ENCODE measurements around the gene C1QTNF5.
A peak's percentile ranks its signal among the peaks of the same experiment; 100 is the strongest.

Gene C1QTNF5

DNA sequence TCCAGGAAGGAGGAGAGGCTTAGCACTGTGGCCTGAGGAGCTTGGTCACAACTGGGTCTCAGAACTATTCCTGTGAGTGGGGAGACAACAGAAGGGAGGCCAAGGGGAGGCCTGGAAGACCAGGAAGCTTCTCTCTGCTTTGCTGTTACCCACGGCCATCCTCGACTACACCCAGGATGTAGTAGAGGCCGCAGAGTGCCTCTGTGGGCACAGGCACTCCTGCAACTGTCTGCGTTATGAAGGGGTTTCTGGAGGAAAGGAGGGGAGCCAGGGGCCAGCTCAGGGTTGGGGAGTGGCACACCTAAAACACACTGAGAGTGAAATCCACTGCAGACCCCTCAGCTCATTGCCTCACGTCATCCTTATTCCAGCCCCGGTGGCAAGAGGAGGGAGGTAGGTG lies 9.6 kb upstream of the C1QTNF5 start:
- Histone ChIP-seq H3K9me3 (ENCODE audit: insufficient read depth, low read depth, low read length) (no peaks in the 10 kb centered on the region), H3K9ac (ENCODE audit: low read depth, low read length) (no peak overlapping the region), H3K27me3 (ENCODE audit: insufficient read depth, low read length) (peaks cover 2% of the 10 kb centered on the region; the same call in 1 of the 2 replicates), H3K4me3 (ENCODE audit: low read length) (no peak overlapping the region), H3K27ac (ENCODE audit: low read depth, low read length) (no peak overlapping the region), H3K4me1 (ENCODE audit: insufficient read depth, low read length) (no peaks in the 10 kb centered on the region), H3K36me3 (ENCODE audit: insufficient read depth, low read length) (no peaks in the 10 kb centered on the region)
- WGBS: 92% methylated on average over 6 of the region's 6 CpGs

- Histone ChIP-seq H3K4me3 (ENCODE audit: low read length) (no peak overlapping the region), H3K9ac (ENCODE audit: low read depth, low read length) (no peak overlapping the region), H3K36me3 (ENCODE audit: insufficient read depth, low read length) (no peaks in the 10 kb centered on the region), H3K9me3 (ENCODE audit: insufficient read depth, low read depth, low read length) (no peaks in the 10 kb centered on the region), H3K4me1 (ENCODE audit: insufficient read depth, low read length) (no peaks in the 10 kb centered on the region), H3K27me3 (ENCODE audit: insufficient read depth, low read length) (peaks cover 10% of the 10 kb centered on the region; the same call in 1 of the 2 replicates), H3K27ac (ENCODE audit: low read depth, low read length) (no peak overlapping the region)
- WGBS: 87% methylated on average over 15 of the region's 16 CpGs
Observed at GRCh38 chr11:119347940-119348605, 7.4 kb upstream of the C1QTNF5 start.

DNA sequence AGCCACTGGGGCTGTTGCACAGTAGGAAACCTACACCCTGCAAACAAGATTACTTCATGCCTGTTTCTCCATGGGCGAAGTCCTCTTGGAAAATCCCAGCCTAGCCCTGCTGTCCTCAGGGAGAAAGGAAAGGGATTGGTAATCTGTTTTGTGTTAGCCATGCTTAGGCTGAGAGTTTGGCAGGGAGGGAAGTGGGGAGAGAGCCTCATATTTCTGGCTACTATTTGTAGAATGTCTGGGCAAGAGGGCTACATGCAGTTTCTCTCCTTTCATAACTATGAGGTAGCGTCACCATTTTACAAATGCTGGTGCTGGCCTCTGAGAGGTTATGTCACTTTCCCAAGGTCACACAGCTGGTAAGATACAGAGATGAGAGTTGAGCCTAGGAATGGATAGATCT lies 6.6 kb upstream of the C1QTNF5 start:
- H3K9me3 ChIP-seq (ENCODE audit: insufficient read depth, low read depth, low read length): no peaks in the 10 kb centered on the region
- H3K27ac ChIP-seq (ENCODE audit: low read depth, low read length): no peak overlapping the region
- H3K4me3 ChIP-seq (ENCODE audit: low read length): no peak overlapping the region
- H3K9ac ChIP-seq (ENCODE audit: low read depth, low read length): no peak overlapping the region
- H3K27me3 ChIP-seq (ENCODE audit: insufficient read depth, low read length): peaks cover 14% of the 10 kb centered on the region
- no peaks in the 10 kb centered on the region for H3K36me3 ChIP-seq (ENCODE audit: insufficient read depth, low read length)
- no peaks in the 10 kb centered on the region for H3K4me1 ChIP-seq (ENCODE audit: insufficient read depth, low read length)
- WGBS: 90% methylated on average over 2 of the region's 2 CpGs

DNA sequence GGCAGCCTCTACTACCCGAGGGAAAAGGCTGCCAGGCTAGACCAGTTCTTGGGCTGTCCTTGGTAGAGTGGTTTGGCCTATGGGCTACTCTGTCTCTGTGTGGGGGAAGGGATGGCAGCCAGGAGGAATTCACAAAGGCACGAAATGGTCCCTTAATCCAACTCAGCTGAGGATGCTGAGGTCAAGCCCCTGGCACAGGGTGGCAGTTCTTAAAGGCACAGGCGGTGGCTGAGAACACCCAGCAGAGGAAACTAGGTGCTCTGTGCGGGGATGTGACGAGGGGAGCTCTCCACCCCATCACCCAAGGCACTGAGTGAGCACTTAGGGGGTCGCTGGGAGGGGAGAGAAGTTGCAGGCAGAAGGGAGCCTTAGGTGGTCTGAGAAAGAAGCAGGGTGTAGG lies 5.9 kb upstream of the C1QTNF5 start, which contains the start of gene MFRP:
MFRP (minus strand) TSS at position 101 of the 400 bp plus-strand sequence. CDS start 192 bp downstream, outside the sequence.
- Histone ChIP-seq H3K4me1 (ENCODE audit: insufficient read depth, low read length) (no peaks in the 10 kb centered on the region), H3K36me3 (ENCODE audit: insufficient read depth, low read length) (no peaks in the 10 kb centered on the region), H3K9me3 (ENCODE audit: insufficient read depth, low read depth, low read length) (no peaks in the 10 kb centered on the region), H3K27me3 (ENCODE audit: insufficient read depth, low read length) (peaks cover 18% of the 10 kb centered on the region), H3K4me3 (ENCODE audit: low read length) (no peak within 1 kb of the TSS), H3K9ac (ENCODE audit: low read depth, low read length) (no peak within 1 kb of the TSS), H3K27ac (ENCODE audit: low read depth, low read length) (no peak within 1 kb of the TSS)
- WGBS: 73% methylated on average over 6 of the region's 6 CpGs

DNA sequence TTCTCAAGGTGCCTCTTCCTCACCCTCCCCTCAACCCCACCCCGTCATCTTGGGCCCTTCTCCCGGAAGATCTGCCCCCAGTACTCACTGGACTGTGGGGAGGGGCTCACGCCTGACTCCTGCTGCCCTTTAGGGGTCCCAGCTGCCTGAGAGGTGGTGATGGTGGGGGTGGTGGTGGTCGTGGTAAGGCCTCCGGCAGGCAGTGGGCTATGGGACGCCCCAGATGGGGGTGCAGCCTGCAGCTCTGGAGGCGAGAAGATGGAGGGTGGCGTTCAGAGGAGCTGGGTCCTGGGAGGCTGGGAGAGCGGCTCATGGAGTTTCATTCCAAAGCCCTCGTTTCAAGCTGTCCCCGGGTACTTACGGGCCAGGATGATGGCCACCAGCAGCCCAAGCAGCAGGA lies 5.0 kb upstream of the C1QTNF5 start:
- Histone ChIP-seq H3K27ac (ENCODE audit: low read depth, low read length) (no peak overlapping the region), H3K27me3 (ENCODE audit: insufficient read depth, low read length) (peaks cover 27% of the 10 kb centered on the region), H3K9ac (ENCODE audit: low read depth, low read length) (no peak overlapping the region), H3K9me3 (ENCODE audit: insufficient read depth, low read depth, low read length) (no peaks in the 10 kb centered on the region), H3K4me3 (ENCODE audit: low read length) (no peak overlapping the region), H3K36me3 (ENCODE audit: insufficient read depth, low read length) (no peaks in the 10 kb centered on the region), H3K4me1 (ENCODE audit: insufficient read depth, low read length) (peaks cover 7% of the 10 kb centered on the region)
- WGBS: 92% methylated on average over 12 of the region's 12 CpGs

DNA sequence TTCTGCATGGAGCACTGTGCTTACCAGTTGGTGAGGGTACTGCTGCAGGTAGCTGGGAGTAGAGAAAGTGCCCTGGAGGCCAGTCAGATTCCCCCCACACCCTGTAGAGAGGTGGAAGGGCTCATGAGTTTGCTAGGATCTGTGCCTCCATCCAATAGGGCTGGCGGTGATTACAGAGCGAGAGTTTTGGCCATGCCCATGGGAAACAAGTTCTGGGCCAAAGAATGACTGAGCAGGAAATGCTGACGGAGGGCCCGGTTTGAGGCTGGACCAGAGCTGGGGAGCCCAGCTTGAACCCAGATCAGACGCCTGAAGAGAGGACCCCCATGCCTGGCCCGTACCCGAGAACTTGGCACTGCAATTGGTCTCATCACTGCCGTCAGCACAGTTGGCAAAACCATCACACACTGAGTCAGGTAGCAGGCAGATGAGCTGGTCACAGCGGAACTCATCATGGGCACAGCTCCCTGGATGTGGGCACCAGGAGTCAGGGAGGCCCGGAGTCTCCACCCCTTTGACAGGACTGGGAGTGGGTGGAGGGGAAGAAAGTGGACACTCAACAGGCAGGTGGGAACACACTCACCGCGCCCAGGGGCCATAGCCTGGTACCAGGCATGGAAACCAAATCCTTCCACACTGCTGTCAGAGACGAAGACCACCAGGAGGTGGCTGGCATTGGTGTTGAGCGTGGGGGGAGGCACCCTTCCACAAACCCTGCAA lies 3.8 kb upstream of the C1QTNF5 start:
- no peaks in the 10 kb centered on the region for H3K36me3 ChIP-seq (ENCODE audit: insufficient read depth, low read length)
- no peaks in the 10 kb centered on the region for H3K9me3 ChIP-seq (ENCODE audit: insufficient read depth, low read depth, low read length)

GRCh38 chr11:119343726-119344125 lies 3.0 kb upstream of the C1QTNF5 start:
- H3K27ac ChIP-seq (ENCODE audit: low read depth, low read length): no peak overlapping the region
- no peak overlapping the region for H3K9ac ChIP-seq (ENCODE audit: low read depth, low read length)
- H3K27me3 ChIP-seq (ENCODE audit: insufficient read depth, low read length): peaks cover 46% of the 10 kb centered on the region
- peaks cover 11% of the 10 kb centered on the region for H3K4me1 ChIP-seq (ENCODE audit: insufficient read depth, low read length)
- no peaks in the 10 kb centered on the region for H3K36me3 ChIP-seq (ENCODE audit: insufficient read depth, low read length)
- WGBS: 89% methylated on average over 6 of the region's 7 CpGs
- H3K9me3 ChIP-seq (ENCODE audit: insufficient read depth, low read depth, low read length): no peaks in the 10 kb centered on the region
- H3K4me3 ChIP-seq (ENCODE audit: low read length): no peak overlapping the region

More for the DNA sequence above, 3.8 kb upstream of the C1QTNF5 start:
- 83% methylated on average over 14 of the region's 14 CpGs for WGBS
- peaks cover 7% of the 10 kb centered on the region for H3K4me1 ChIP-seq (ENCODE audit: insufficient read depth, low read length)
- no peak overlapping the region for H3K4me3 ChIP-seq (ENCODE audit: low read length)
- H3K27me3 ChIP-seq (ENCODE audit: insufficient read depth, low read length): peaks cover 39% of the 10 kb centered on the region
- no peak overlapping the region for H3K27ac ChIP-seq (ENCODE audit: low read depth, low read length)
- H3K9ac ChIP-seq (ENCODE audit: low read depth, low read length): no peak overlapping the region

DNA sequence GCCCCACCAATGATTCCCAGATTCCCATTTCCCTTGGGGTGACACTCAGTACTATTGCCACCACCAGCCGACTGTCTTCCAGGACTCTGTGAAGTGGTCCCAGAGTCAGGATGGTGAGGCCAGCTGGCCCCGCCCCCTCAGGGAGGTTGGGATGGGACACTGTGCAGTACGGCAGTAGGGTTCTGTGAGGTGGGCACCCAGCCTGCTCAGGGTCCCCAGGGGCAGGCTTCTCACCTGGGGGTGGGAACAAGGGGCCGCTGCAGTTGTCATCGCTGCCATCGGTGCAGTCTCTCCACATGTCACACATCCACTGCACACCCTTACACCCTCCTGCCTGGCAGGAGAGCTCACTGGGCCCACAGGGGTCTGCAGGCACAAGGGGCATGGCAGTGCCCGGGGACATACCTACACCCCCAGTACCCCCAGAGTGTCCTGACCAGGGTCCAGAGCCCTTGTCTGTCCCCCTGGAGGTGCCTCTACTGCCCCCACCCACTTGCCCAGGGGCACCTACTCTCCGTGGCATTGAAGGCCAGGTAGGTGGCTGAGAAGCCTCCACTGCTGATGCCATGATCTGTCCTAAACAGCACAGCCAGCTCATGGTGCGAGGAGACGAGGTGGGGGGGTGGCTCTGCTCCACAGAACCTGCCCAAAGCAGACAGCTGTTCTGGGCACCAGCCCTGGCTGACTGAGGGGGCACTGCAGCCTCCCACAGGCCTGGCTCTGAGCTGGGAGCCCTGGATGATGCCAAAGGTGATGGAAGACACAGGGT lies 1.9 kb upstream of the C1QTNF5 start:
- Histone ChIP-seq H3K4me1 (ENCODE audit: insufficient read depth, low read length) (peaks cover 20% of the 10 kb centered on the region), H3K4me3 (ENCODE audit: low read length) (no peak overlapping the region), H3K9ac (ENCODE audit: low read depth, low read length) (no peak overlapping the region), H3K36me3 (ENCODE audit: insufficient read depth, low read length) (no peaks in the 10 kb centered on the region), H3K9me3 (ENCODE audit: insufficient read depth, low read depth, low read length) (no peaks in the 10 kb centered on the region), H3K27ac (ENCODE audit: low read depth, low read length) (no peak overlapping the region), H3K27me3 (ENCODE audit: insufficient read depth, low read length) (peaks cover 47% of the 10 kb centered on the region)
- 90% methylated on average over 10 of the region's 10 CpGs for WGBS

DNA sequence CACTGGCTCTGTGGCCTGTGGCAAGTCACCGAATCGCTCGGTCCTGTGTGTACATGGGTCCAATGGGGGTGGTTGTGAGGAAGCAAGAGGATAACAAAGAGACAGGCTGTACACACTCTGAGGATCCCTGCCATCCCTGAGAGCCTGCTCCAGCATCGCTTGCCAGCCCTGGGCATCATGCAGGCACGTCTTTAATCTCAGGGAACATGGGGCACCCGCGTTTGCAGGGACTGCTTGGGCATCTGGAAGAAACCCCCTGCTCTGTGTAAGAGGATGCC lies 1.3 kb upstream of the C1QTNF5 start:
- Histone ChIP-seq H3K9ac (ENCODE audit: low read depth, low read length) (no peak overlapping the region), H3K36me3 (ENCODE audit: insufficient read depth, low read length) (peaks cover under 1% of the 10 kb centered on the region; the same call in 1 of the 2 replicates), H3K4me3 (ENCODE audit: low read length) (no peak overlapping the region), H3K4me1 (ENCODE audit: insufficient read depth, low read length) (peaks cover 25% of the 10 kb centered on the region), H3K9me3 (ENCODE audit: insufficient read depth, low read depth, low read length) (no peaks in the 10 kb centered on the region), H3K27ac (ENCODE audit: low read depth, low read length) (no peak overlapping the region), H3K27me3 (ENCODE audit: insufficient read depth, low read length) (peaks cover 47% of the 10 kb centered on the region)
- WGBS: 90% methylated on average over 7 of the region's 7 CpGs

- peaks cover 6% of the 10 kb centered on the region for H3K36me3 ChIP-seq (ENCODE audit: insufficient read depth, low read length)
- no peak overlapping the region for H3K27ac ChIP-seq (ENCODE audit: low read depth, low read length)
- H3K9ac ChIP-seq (ENCODE audit: low read depth, low read length): no peak overlapping the region
- peak overlapping the region; percentile 59 for H3K4me3 ChIP-seq (ENCODE audit: low read length)
- H3K27me3 ChIP-seq (ENCODE audit: insufficient read depth, low read length): peaks cover 47% of the 10 kb centered on the region
- H3K9me3 ChIP-seq (ENCODE audit: insufficient read depth, low read depth, low read length): no peaks in the 10 kb centered on the region
- peaks cover 26% of the 10 kb centered on the region for H3K4me1 ChIP-seq (ENCODE audit: insufficient read depth, low read length)
- 46% methylated on average over 16 of the region's 16 CpGs for WGBS
Observed at GRCh38 chr11:119341222-119342022, 739 bp upstream of the C1QTNF5 start.

All from HUES64 (cell line).